HepG2 (cell line): ENCODE data around the gene TMEM87A. TPM values are rescaled to one million over a fixed set of nuclear protein-coding genes. Genes with fewer than 3 reads are reported as not detected.

Experiments used
- ATAC-seq: fragments of 200-7000 bp; cut with Tn5 transposase; 3 replicates; pipeline ENCODE4 v1.9.1; 2020; ENCODE audit warnings: mild to moderate bottlenecking, moderate library complexity
- BruUV-seq: library from RNA; stranded (reverse); fragments of 400-500 nt; replicated peaks from 2 replicates; lab custom pipeline; 2021; lab: Mats Ljungman, UMichigan
- CTCF ChIA-PET: fragments of 300-600 bp; formaldehyde crosslinking; extraction: SDS; loops from one replicate; lab custom pipeline; 2021; ENCODE audit warnings: low total read pairs, inconsistent platforms, low intra/inter-chr PET ratio; lab: Yijun Ruan, JAX
- POLR2A ChIA-PET: fragments of 350-600 bp; sonication (Branson Sonifier 250); formaldehyde crosslinking; loops from one replicate; lab custom pipeline; 2020; ENCODE audit warnings: antibody characterized with exemption, inconsistent platforms; lab: Yijun Ruan, JAX
- DNase-seq: peaks from one replicate; pipeline ENCODE4 v3.0.0-alpha.2; 2015; ENCODE audit warnings: low spot score
- FAIRE-seq: peaks from 3 replicates; lab custom pipeline; 2011; peaks lifted over from hg19 to GRCh38; lab: Jason Lieb, UNC
- H2AFZ ChIP-seq: one replicate; pipeline ENCODE4 v1.6.1; 2011; ENCODE audit warnings: low read length, inconsistent platforms
- H3K27ac ChIP-seq: fragments of 300-600 bp; 3 replicates; pipeline ENCODE4 v1.8.0; 2011; ENCODE audit warnings: mixed run types, mild to moderate bottlenecking, mixed read lengths, low read length, inconsistent platforms; ENCODE audit not compliant: insufficient read depth; ENCODE audit errors: extremely low read length
- H3K27me3 ChIP-seq, 2 experiments: fragments of 200-600 bp in 1 of 2; 2 replicates in 1 of 2; 3 replicates in 1 of 2; pipeline versions ENCODE4 v1.6.0 to v1.8.0; 2011; ENCODE audit warnings: low read length in 2 of 2, mild to moderate bottlenecking in 2 of 2, moderate library complexity in 2 of 2, inconsistent platforms in 1 of 2; ENCODE audit not compliant: insufficient read depth in 2 of 2, control insufficient read depth in 1 of 2
- H3K36me3 ChIP-seq, 2 experiments: fragments of 200-600 bp in 1 of 2; replicated peaks in 1 of 2; 2 replicates in 1 of 2; 3 replicates in 1 of 2; pipeline versions ENCODE4 v1.5.1 to v1.8.0; 2011; ENCODE audit warnings: low read length in 2 of 2, inconsistent platforms in 1 of 2; ENCODE audit not compliant: insufficient read depth in 2 of 2, control insufficient read depth in 1 of 2
- H3K4me1 ChIP-seq: 2 replicates; pipeline ENCODE4 v1.5.1; 2012; ENCODE audit warnings: low read length, inconsistent platforms; ENCODE audit not compliant: insufficient read depth
- H3K4me2 ChIP-seq: 2 replicates; pipeline ENCODE4 v1.6.0; 2011; ENCODE audit warnings: low read depth, low read length, inconsistent platforms
- H3K4me3 ChIP-seq, 3 experiments: fragments of 200-600 bp in 1 of 3; sonication (generic), shearing (Covaris generic) in 1 of 3; replicated peaks in 1 of 3; 2 replicates each; pipeline ENCODE4 v1.5.1; 2011 to 2016; ENCODE audit warnings: low read length in 3 of 3, inconsistent platforms in 2 of 3, low read depth in 2 of 3, mild to moderate bottlenecking in 2 of 3, control low read depth in 1 of 3, mixed read lengths in 1 of 3; ENCODE audit not compliant: insufficient read depth in 1 of 3
- H3K79me2 ChIP-seq: one replicate; pipeline ENCODE4 v1.6.1; 2011; ENCODE audit warnings: low read length, inconsistent platforms; ENCODE audit not compliant: insufficient read depth
- H3K9ac ChIP-seq: 2 replicates; pipeline ENCODE4 v1.6.0; 2011; ENCODE audit warnings: mild to moderate bottlenecking, low read depth, low read length, inconsistent platforms; ENCODE audit not compliant: insufficient read depth
- H3K9me3 ChIP-seq: 2 replicates; pipeline ENCODE4 v1.5.1; 2012; ENCODE audit warnings: mild to moderate bottlenecking, low read length
- H4K20me1 ChIP-seq: 2 replicates; pipeline ENCODE4 v1.6.0; 2011; ENCODE audit warnings: inconsistent platforms, mild to moderate bottlenecking, low read length, moderate library complexity; ENCODE audit not compliant: insufficient read depth
- BCL3 ChIP-seq: sonication (generic); formaldehyde crosslinking; IDR thresholded peaks from 2 replicates; pipeline ENCODE4 v1.5.1; 2020; ENCODE audit warnings: mild to moderate bottlenecking, missing genetic modification reagents, moderate library complexity
- CREB1 ChIP-seq, 2 experiments: fragments of 450-650 bp in 1 of 2; IDR thresholded peaks; 2 replicates each; pipeline ENCODE4 v1.6.1; 2016 to 2017; ENCODE audit warnings: control low read depth in 1 of 2, mild to moderate bottlenecking in 1 of 2, missing compliant biosample characterization in 1 of 2, missing genetic modification characterization in 1 of 2
- LCORL ChIP-seq, 2 experiments: fragments of 450-650 bp in 1 of 2; sonication (generic) in 1 of 2; formaldehyde crosslinking in 1 of 2; IDR thresholded peaks; 2 replicates each; pipeline versions ENCODE4 v1.5.0 to v1.6.1; 2017 to 2020; ENCODE audit warnings: antibody characterized with exemption in 1 of 2, missing genetic modification reagents in 1 of 2
- MTA1 ChIP-seq: sonication (generic); formaldehyde crosslinking; IDR thresholded peaks from 2 replicates; pipeline ENCODE4 v1.4.0; 2020; ENCODE audit warnings: missing genetic modification reagents, mild to moderate bottlenecking, borderline replicate concordance
- STAT5B ChIP-seq: sonication (generic); formaldehyde crosslinking; IDR thresholded peaks from 2 replicates; pipeline ENCODE4 v1.4.0; 2020; ENCODE audit warnings: missing genetic modification reagents
- THAP11 ChIP-seq: IDR thresholded peaks from 2 replicates; pipeline ENCODE4 v1.6.1; 2016; ENCODE audit warnings: missing biosample characterization, missing genetic modification reagents
- ZBTB33 ChIP-seq: sonication (generic); formaldehyde crosslinking; IDR thresholded peaks from 2 replicates; pipeline ENCODE4 v1.4.0; 2020; ENCODE audit warnings: missing genetic modification reagents
- ZMYM3 ChIP-seq: sonication (generic); formaldehyde crosslinking; IDR thresholded peaks from 2 replicates; pipeline ENCODE4 v1.5.1; 2020; ENCODE audit warnings: mild to moderate bottlenecking, missing genetic modification reagents
- ZNF136 ChIP-seq: sonication (generic); formaldehyde crosslinking; IDR thresholded peaks from 2 replicates; pipeline ENCODE4 v1.8.1; 2022; ENCODE audit warnings: low read depth, mild to moderate bottlenecking, moderate library complexity, missing genetic modification reagents
- ZNF362 ChIP-seq: sonication (generic); formaldehyde crosslinking; IDR thresholded peaks from 2 replicates; pipeline ENCODE4 v1.4.0; 2020; ENCODE audit warnings: missing genetic modification reagents, mild to moderate bottlenecking, borderline replicate concordance
- ZNF550 ChIP-seq: sonication (generic); formaldehyde crosslinking; IDR thresholded peaks from 2 replicates; pipeline ENCODE4 v1.4.0; 2020; ENCODE audit warnings: mild to moderate bottlenecking, missing genetic modification reagents, borderline replicate concordance
- WGBS: methylation state at CpG from one replicate; pipeline ENCODE4 v1.1.6; 2017; ENCODE audit warnings: low lambda C conversion rate; 5-methylcytosine and 5-hydroxymethylcytosine counted together
- in situ Hi-C: cut with HindIII; loops from 2 replicates; pipeline ENCODE4 v1.10.0; 2017; ENCODE audit warnings: low pct_unique_long_range_greater_than_20kb; ENCODE audit not compliant: extremely low pct_ligation_motif_present
- intact Hi-C: fragments of 100-400 bp; cut with micrococcal nuclease; formaldehyde crosslinking; loops from one replicate; pipeline ENCODE4 v1.10.0; 2022; ENCODE audit not compliant: unreplicated experiment
- polyA plus RNA-seq, 8 experiments: library from polyadenylated mRNA; depleted of rRNA in 3 of 8; stranded (reverse) in 7 of 8; unstranded in 1 of 8; fragments of >200 nt; fragmentation: Illumina TruSeq in 4 of 8; extraction: Trizol in 4 of 8; gene quantifications; 2 replicates each; pipeline versions ENCODE4 v1.2.1 to v1.2.3, GENCODE V29; 2011 to 2016; ENCODE audit warnings: low read depth in 4 of 8, missing spikeins in 1 of 8, mixed read lengths in 1 of 8; ENCODE audit not compliant: insufficient read depth in 1 of 8
- total RNA-seq, 5 experiments: library from RNA; depleted of rRNA; stranded (reverse); fragments of >200 nt; fragmentation: Illumina TruSeq; extraction: Trizol; gene quantifications; 2 replicates each; pipeline ENCODE4 v1.2.3, GENCODE V29; 2016; ENCODE audit warnings: low read depth in 1 of 5

Gene TMEM87A
- total and polyA plus RNA-seq, 2 of the 13 experiments (the other 11 are each of a cell fraction or from before 2014, with no cell fraction given) = 20.2 to 42.8 TPM

- FAIRE-seq (no peak), DNase-seq (no peak), ATAC-seq (no peak)
- Histone ChIP-seq H3K79me2 (no peaks in the 10 kb centered on the region), H3K9me3 (no peaks in the 10 kb centered on the region), H4K20me1 (no peaks in the 10 kb centered on the region), H3K4me2 (no peak overlapping the region), H3K9ac (no peak overlapping the region), H2AFZ (no peak overlapping the region), H3K27me3 (no peaks in the 10 kb centered on the region; a peak in 1 of 5 replicates), H3K4me1 (peaks cover 13% of the 10 kb centered on the region; the same call in 1 of the 2 replicates), H3K27ac (no peak overlapping the region), H3K4me3 (no peak overlapping the region), H3K36me3 (peaks cover 16 to 53% of the 10 kb centered on the region in 2 experiments)
- CTCF ChIA-PET = no interaction called here
- POLR2A ChIA-PET = no interaction called here
- TF ChIP-seq LCORL (IDR thresholded peaks at IDR 0.05) (no peak), LCORL (CRISPR knock-in tag; IDR thresholded peaks at IDR 0.05) (no peak), MTA1 (CRISPR knock-in tag) (no peak)
- BruUV-seq = no TSS peak
- in situ Hi-C loops (no loop called here), intact Hi-C loops (no loop called here)
- WGBS = 99% methylated on average over 4 of the region's 4 CpGs
Measured at GRCh38 chr15:42184736-42185135, 88.5 kb downstream of the TMEM87A start.

GRCh38 chr15:42184296-42184695 is 88.9 kb downstream of the TMEM87A start:
- in situ Hi-C loops = no loop called here
- DNase-seq = no peak
- H3K27me3 ChIP-seq = no peaks in the 10 kb centered on the region; a peak in 1 of 5 replicates
- WGBS = 100% methylated on average over 4 of the region's 5 CpGs
- H3K27ac ChIP-seq = no peak overlapping the region
- no peak overlapping the region for H3K4me3 ChIP-seq
- H4K20me1 ChIP-seq = no peaks in the 10 kb centered on the region
- TF ChIP-seq ZNF362 (no peak), CREB1 (IDR thresholded peaks at IDR 0.05) (no peak), CREB1 (CRISPR knock-in tag; IDR thresholded peaks at IDR 0.05) (no peak), ZNF550 (CRISPR knock-in tag) (no peak), ZMYM3 (no peak), ZNF136 (CRISPR knock-in tag) (no peak), BCL3 (no peak), ZBTB33 (CRISPR knock-in tag) (no peak), THAP11 (no peak), STAT5B (CRISPR knock-in tag) (no peak)
- TF ChIP-seq, all 625 proteins: peak for 0
- Histone ChIP-seq H2AFZ (no peak overlapping the region), H3K4me1 (peaks cover 13% of the 10 kb centered on the region; the same call in 1 of the 2 replicates), H3K36me3 (peaks cover 19 to 53% of the 10 kb centered on the region in 2 experiments), H3K9ac (no peak overlapping the region), H3K9me3 (no peaks in the 10 kb centered on the region), H3K79me2 (no peaks in the 10 kb centered on the region), H3K4me2 (no peak overlapping the region)
- ATAC-seq = no peak
- intact Hi-C loops = no loop called here
- CTCF ChIA-PET = no interaction called here
- BruUV-seq = no TSS peak
- POLR2A ChIA-PET = no interaction called here
- FAIRE-seq = no peak
